Testis (tissue), 3 donors: Measurements from ENCODE around the gene SCAP. TPM values are rescaled to one million over a fixed set of nuclear protein-coding genes. Genes with fewer than 3 reads are reported as not detected.

Source experiments
- DNase-seq: peaks from one replicate; pipeline ENCODE4 v3.0.0-alpha.2; 2019
- H3K27ac ChIP-seq, 2 donors: fragments of 200-600 bp; sonication (generic); one replicate each; pipeline ENCODE4 v1.5.1; 2019
- H3K27me3 ChIP-seq: fragments of 200-600 bp; sonication (generic); one replicate; pipeline ENCODE4 v1.5.1; 2019
- H3K36me3 ChIP-seq: fragments of 200-600 bp; sonication (generic); one replicate; pipeline ENCODE4 v1.5.1; 2017; ENCODE audit warnings: low read depth; ENCODE audit errors: missing control alignments
- H3K4me1 ChIP-seq: fragments of 200-600 bp; sonication (generic); one replicate; pipeline ENCODE4 v1.5.1; 2019
- H3K4me3 ChIP-seq, 2 donors: fragments of 200-600 bp; sonication (generic); one replicate each; pipeline ENCODE4 v1.5.1; 2017 to 2019
- H3K9me3 ChIP-seq: fragments of 200-600 bp; sonication (generic); one replicate; pipeline ENCODE4 v1.5.1; 2017
- CTCF ChIP-seq, 3 experiments: fragments of 450-650 bp in 2 of 3; fragments of 200-600 bp in 1 of 3; sonication (generic) in 1 of 3; IDR thresholded peaks; one replicate each; pipeline ENCODE4 v1.5.1; 2016 to 2019; ENCODE audit warnings: antibody characterized with exemption in 3 of 3, mild to moderate bottlenecking in 2 of 3, moderate library complexity in 1 of 3
- POLR2A ChIP-seq: fragments of 450-650 bp; IDR thresholded peaks from one replicate; pipeline ENCODE4 v1.6.1; 2017; ENCODE audit warnings: antibody characterized with exemption, mild to moderate bottlenecking, moderate library complexity
- WGBS, 2 donors: methylation state at CpG; one replicate each; pipeline ENCODE4 v1.1.5; 2018; 5-methylcytosine and 5-hydroxymethylcytosine counted together
- intact Hi-C: fragments of 100-400 bp; cut with DNase I; formaldehyde crosslinking; loops from one replicate; pipeline ENCODE4 v1.15.1; 2023; ENCODE audit warnings: low total_unique reads
- polyA plus RNA-seq: library from polyadenylated mRNA; stranded (reverse); fragments of 350-450 nt; fragmentation: Illumina TruSeq; extraction: RNeasy Lipid Tissue Mini Kit (QIAGEN cat#74804); gene quantifications from one replicate; pipeline ENCODE4 v1.2.3, GENCODE V29; 2014; ENCODE audit warnings: low read depth, low replicate concordance; ENCODE audit not compliant: insufficient read depth
- total RNA-seq, 2 donors: library from RNA; depleted of rRNA; stranded (reverse); fragments of >200 nt; gene quantifications; one replicate each; pipeline ENCODE4 v1.2.3, GENCODE V29; 2016

The SCAP gene
- total and polyA plus RNA-seq, 3 donors from 2014 or later, result 120 to 313 (median 276) TPM

- no peaks in the 10 kb centered on the region for H3K27me3 ChIP-seq
- no peak overlapping the region for H3K4me3 ChIP-seq
- DNase-seq, result no peak
- no peaks in the 10 kb centered on the region for H3K36me3 ChIP-seq
- no peaks in the 10 kb centered on the region for H3K9me3 ChIP-seq
- H3K4me1 ChIP-seq, result peaks cover 20% of the 10 kb centered on the region
- intact Hi-C loops, result no loop called here
- TF ChIP-seq POLR2A, result no peak
- TF ChIP-seq CTCF (IDR thresholded peaks at IDR 0.05), result no peak
- H3K27ac ChIP-seq, result no peak overlapping the region
- WGBS, 2 donors, result 76 to 83% methylated on average over 7 to 10 of the region's 10 CpGs
These were observed 65.4 kb downstream of the SCAP start for GRCh38 chr3:47410417-47410720.

- 90 to 94% methylated on average over 13 to 23 of the region's 26 CpGs for WGBS, 2 donors
- intact Hi-C loops, result no loop called here
- H3K4me3 ChIP-seq, result no peak overlapping the region
- H3K27me3 ChIP-seq, result no peaks in the 10 kb centered on the region
- H3K9me3 ChIP-seq, result no peaks in the 10 kb centered on the region
- no peak overlapping the region for H3K27ac ChIP-seq
- TF ChIP-seq POLR2A (no peak), CTCF (IDR thresholded peaks at IDR 0.05) (no peak)
- H3K4me1 ChIP-seq, result peaks cover 23% of the 10 kb centered on the region
- no peak for DNase-seq
- H3K36me3 ChIP-seq, result no peaks in the 10 kb centered on the region
These were observed 65.9 kb downstream of the SCAP start for GRCh38 chr3:47409688-47410416.

GRCh38 chr3:47409284-47409683 is 66.5 kb downstream of the SCAP start:
- WGBS, 2 donors, result 90 to 94% methylated on average over 4 to 15 of the region's 15 CpGs
- Histone ChIP-seq H3K9me3 (no peaks in the 10 kb centered on the region), H3K4me1 (peaks cover 29% of the 10 kb centered on the region), H3K36me3 (no peaks in the 10 kb centered on the region), H3K27ac (no peak overlapping the region), H3K4me3 (no peak overlapping the region), H3K27me3 (no peaks in the 10 kb centered on the region)
- DNase-seq, result no peak
- intact Hi-C loops, result no loop called here
- TF ChIP-seq POLR2A (no peak), CTCF (IDR thresholded peaks at IDR 0.05) (no peak)

GRCh38 chr3:47408839-47409229 is 66.9 kb downstream of the SCAP start:
- no peak overlapping the region for H3K27ac ChIP-seq
- H3K36me3 ChIP-seq, result no peaks in the 10 kb centered on the region
- TF ChIP-seq POLR2A, result no peak
- no peak for TF ChIP-seq CTCF (IDR thresholded peaks at IDR 0.05)
- H3K4me3 ChIP-seq, result no peak overlapping the region
- WGBS, 2 donors, result 80 to 93% methylated on average over 3 to 15 of the region's 15 CpGs
- DNase-seq, result no peak
- no peaks in the 10 kb centered on the region for H3K27me3 ChIP-seq
- no peaks in the 10 kb centered on the region for H3K9me3 ChIP-seq
- peaks cover 31% of the 10 kb centered on the region for H3K4me1 ChIP-seq
- intact Hi-C loops, result no loop called here
